HG02678 (cell line): ENCODE results near the gene MRGPRX2.

Source experiments
- ATAC-seq: cut with Tn5 transposase; IDR thresholded peaks from one replicate; pipeline ENCODE4 v1.9.1; 2021; ENCODE audit warnings: mild to moderate bottlenecking, moderate library complexity; ENCODE audit not compliant: unreplicated experiment

Gene MRGPRX2

GRCh38 chr11:19060629-19061028 is at the start of gene MRGPRX2:
Gene MRGPRX2, minus strand, starts transcription at chr11:19060717. Its CDS starts 4,315 bp downstream, at chr11:19056402.
- no peak for ATAC-seq

- no peak for ATAC-seq
Observed at GRCh38 chr11:19110295-19110694, 49.8 kb upstream of the MRGPRX2 start.

- no peak for ATAC-seq
Observed at GRCh38 chr11:19107125-19107524, 46.6 kb upstream of the MRGPRX2 start.

GRCh38 chr11:19105011-19105410 is 44.5 kb upstream of the MRGPRX2 start:
- no peak for ATAC-seq

- no peak for ATAC-seq
Observed at GRCh38 chr11:19102521-19102900, 42.0 kb upstream of the MRGPRX2 start.

GRCh38 chr11:19101796-19102520 is 41.4 kb upstream of the MRGPRX2 start:
- no peak for ATAC-seq

GRCh38 chr11:19100885-19101284 is 40.4 kb upstream of the MRGPRX2 start:
- no peak for ATAC-seq

GRCh38 chr11:19099093-19099492 is 38.6 kb upstream of the MRGPRX2 start:
- no peak for ATAC-seq

GRCh38 chr11:19094859-19095258 is 34.3 kb upstream of the MRGPRX2 start:
- no peak for ATAC-seq

GRCh38 chr11:19093976-19094375 is 33.5 kb upstream of the MRGPRX2 start:
- ATAC-seq: no peak

GRCh38 chr11:19092850-19093249 is 32.3 kb upstream of the MRGPRX2 start:
- ATAC-seq: no peak

GRCh38 chr11:19092342-19092741 is 31.8 kb upstream of the MRGPRX2 start:
- ATAC-seq: no peak

- ATAC-seq: no peak
Observed at GRCh38 chr11:19091366-19091765, 30.8 kb upstream of the MRGPRX2 start.

- no peak for ATAC-seq
Observed at GRCh38 chr11:19089421-19089820, 28.9 kb upstream of the MRGPRX2 start.

- ATAC-seq: no peak
Observed at GRCh38 chr11:19088791-19089190, 28.3 kb upstream of the MRGPRX2 start.

GRCh38 chr11:19087658-19088057 is 27.1 kb upstream of the MRGPRX2 start:
- ATAC-seq: no peak

- ATAC-seq: no peak
Observed at GRCh38 chr11:19084661-19085315, 24.3 kb upstream of the MRGPRX2 start.

- no peak for ATAC-seq
Observed at GRCh38 chr11:19083166-19083565, 22.6 kb upstream of the MRGPRX2 start.

GRCh38 chr11:19080579-19080993 is 20.1 kb upstream of the MRGPRX2 start:
- no peak for ATAC-seq

- ATAC-seq: no peak
Observed at GRCh38 chr11:19079643-19080440, 19.3 kb upstream of the MRGPRX2 start.

- no peak for ATAC-seq
Observed at GRCh38 chr11:19077965-19078364, 17.4 kb upstream of the MRGPRX2 start.
